H1 (cell line): ENCODE results near the gene FGF12. TPM values are rescaled to one million over a fixed set of nuclear protein-coding genes. Genes with fewer than 3 reads are reported as not detected.
A peak's percentile ranks its signal among the peaks of the same experiment; 100 is the strongest.

Experiments
- CTCF ChIA-PET: fragments of 300-600 bp; sonication (Branson Sonifier 250); formaldehyde crosslinking; loops from one replicate; lab custom pipeline; 2021; ENCODE audit not compliant: partially characterized antibody; lab: Charles Lee
- POLR2A ChIA-PET: fragments of 300-600 bp; sonication (Branson Sonifier 250); formaldehyde crosslinking; loops from one replicate; lab custom pipeline; 2021; ENCODE audit warnings: inconsistent platforms; ENCODE audit not compliant: partially characterized antibody; lab: Charles Lee
- DNase-seq, 2 experiments: peaks; one replicate each; pipeline versions ENCODE4 v3.0.0 to v3.0.0-alpha.2; 2010 to 2022; ENCODE audit warnings: low spot score in 2 of 2, low read depth in 1 of 2, mixed read lengths in 1 of 2
- FAIRE-seq: peaks from 2 replicates; lab custom pipeline; 2011; peaks lifted over from hg19 to GRCh38; lab: Jason Lieb, UNC
- H2AFZ ChIP-seq: 2 replicates; pipeline ENCODE4 v1.8.1; 2012; ENCODE audit warnings: low read length, inconsistent platforms
- H2AK5ac ChIP-seq: 2 replicates; pipeline ENCODE4 v1.6.1; 2013; ENCODE audit warnings: low read depth, low read length
- H2BK120ac ChIP-seq: replicated peaks from 2 replicates; pipeline ENCODE3; 2013; ENCODE audit warnings: low read depth, low read length, inconsistent platforms
- H2BK12ac ChIP-seq: 2 replicates; pipeline ENCODE4 v1.6.1; 2013; ENCODE audit warnings: low read depth, low read length
- H2BK15ac ChIP-seq: 2 replicates; pipeline ENCODE4 v1.6.1; 2013; ENCODE audit warnings: low read length
- H2BK20ac ChIP-seq: 2 replicates; pipeline ENCODE4 v1.6.1; 2013; ENCODE audit warnings: low read length
- H2BK5ac ChIP-seq: 2 replicates; pipeline ENCODE4 v1.6.1; 2013; ENCODE audit warnings: low read depth, low read length
- H3K14ac ChIP-seq: 2 replicates; pipeline ENCODE4 v1.6.1; 2013; ENCODE audit warnings: inconsistent platforms; ENCODE audit not compliant: insufficient read length
- H3K18ac ChIP-seq: 2 replicates; pipeline ENCODE4 v1.6.1; 2013; ENCODE audit warnings: low read length; ENCODE audit errors: extremely low read depth
- H3K23ac ChIP-seq: 2 replicates; pipeline ENCODE4 v1.6.1; 2013; ENCODE audit warnings: inconsistent platforms; ENCODE audit not compliant: insufficient read length
- H3K23me2 ChIP-seq: 2 replicates; pipeline ENCODE4 v1.6.1; 2013; ENCODE audit warnings: low read depth, low read length
- H3K27ac ChIP-seq: 2 replicates; pipeline ENCODE4 v1.6.1; 2011; ENCODE audit warnings: low read depth, low read length, inconsistent platforms
- H3K27me3 ChIP-seq, 4 experiments: replicated peaks in 1 of 4; 1 replicate in 1 of 4; 2 replicates in 3 of 4; pipeline versions ENCODE4 v1.6.1 to v1.8.1; 2011 to 2013; ENCODE audit warnings: low read length in 3 of 4, mild to moderate bottlenecking in 3 of 4, inconsistent platforms in 2 of 4, mixed read lengths in 2 of 4, moderate library complexity in 1 of 4; ENCODE audit not compliant: control insufficient read depth in 3 of 4, insufficient read depth in 3 of 4; ENCODE audit errors: extremely low read depth in 1 of 4
- H3K36me3 ChIP-seq, 4 experiments: 2 replicates each; pipeline versions ENCODE4 v1.6.1 to v1.8.1; 2011 to 2013; ENCODE audit warnings: mild to moderate bottlenecking in 4 of 4, low read length in 3 of 4, moderate library complexity in 2 of 4, control low read depth in 1 of 4, inconsistent platforms in 1 of 4; ENCODE audit not compliant: insufficient read depth in 4 of 4, control insufficient read depth in 2 of 4
- H3K4ac ChIP-seq: replicated peaks from 2 replicates; pipeline ENCODE3; 2013; ENCODE audit warnings: low read length, low read depth, mixed read lengths, inconsistent platforms; ENCODE audit not compliant: insufficient read length
- H3K4me1 ChIP-seq, 4 experiments: replicated peaks in 1 of 4; 1 replicate in 1 of 4; 2 replicates in 3 of 4; pipeline versions ENCODE4 v1.6.1 to v1.8.1; 2011 to 2013; ENCODE audit warnings: low read length in 3 of 4, inconsistent platforms in 2 of 4, mixed read lengths in 1 of 4; ENCODE audit not compliant: insufficient read depth in 4 of 4, control insufficient read depth in 3 of 4
- H3K4me2 ChIP-seq, 2 experiments: 2 replicates each; pipeline versions ENCODE4 v1.6.1 to v1.8.1; 2011 to 2013; ENCODE audit warnings: low read depth in 2 of 2, low read length in 2 of 2, control low read depth in 1 of 2, inconsistent platforms in 1 of 2, mild to moderate bottlenecking in 1 of 2; ENCODE audit not compliant: insufficient read depth in 1 of 2
- H3K4me3 ChIP-seq, 4 experiments: fragments of 200-600, 300-600 bp in 1 of 4; sonication (generic), shearing (Covaris generic), sonication (Bioruptor Twin) in 1 of 4; 2 replicates each; pipeline versions ENCODE4 v1.5.1 to v1.8.1; 2011 to 2016; ENCODE audit warnings: low read length in 4 of 4, low read depth in 3 of 4, control low read depth in 2 of 4, inconsistent platforms in 2 of 4, mild to moderate bottlenecking in 2 of 4, mixed read lengths in 1 of 4, moderate library complexity in 1 of 4; ENCODE audit not compliant: insufficient read depth in 2 of 4; ENCODE audit errors: extremely low read depth in 1 of 4
- H3K56ac ChIP-seq: replicated peaks from 2 replicates; pipeline ENCODE3; 2013; ENCODE audit warnings: low read depth, mild to moderate bottlenecking, mixed read lengths, low read length, inconsistent platforms; ENCODE audit not compliant: insufficient read length
- H3K79me1 ChIP-seq: 2 replicates; pipeline ENCODE4 v1.6.1; 2013; ENCODE audit warnings: low read depth, low read length, control low read depth
- H3K79me2 ChIP-seq, 2 experiments: 2 replicates each; pipeline versions ENCODE4 v1.6.1 to v1.8.1; 2012 to 2013; ENCODE audit warnings: low read length in 2 of 2, mild to moderate bottlenecking in 2 of 2, inconsistent platforms in 1 of 2; ENCODE audit not compliant: insufficient read depth in 2 of 2, control insufficient read depth in 1 of 2
- H3K9ac ChIP-seq, 4 experiments: replicated peaks in 1 of 4; 1 replicate in 1 of 4; 2 replicates in 3 of 4; pipeline versions ENCODE4 v1.6.1 to v1.8.1; 2011 to 2013; ENCODE audit warnings: low read depth in 3 of 4, low read length in 3 of 4, control low read depth in 2 of 4, mild to moderate bottlenecking in 2 of 4, moderate library complexity in 2 of 4, inconsistent platforms in 1 of 4; ENCODE audit errors: extremely low read depth in 1 of 4
- H3K9me3 ChIP-seq, 2 experiments: 2 replicates each; pipeline versions ENCODE4 v1.6.1 to v1.8.1; 2012 to 2013; ENCODE audit warnings: mild to moderate bottlenecking in 2 of 2, moderate library complexity in 2 of 2, control low read depth in 1 of 2, inconsistent platforms in 1 of 2, low read depth in 1 of 2, low read length in 1 of 2, mixed read lengths in 1 of 2; ENCODE audit not compliant: insufficient read depth in 2 of 2
- H4K20me1 ChIP-seq, 2 experiments: replicated peaks in 1 of 2; 2 replicates each; pipeline versions ENCODE3 to v1.8.1; 2011 to 2013; ENCODE audit warnings: inconsistent platforms in 2 of 2, low read length in 2 of 2, mild to moderate bottlenecking in 1 of 2; ENCODE audit not compliant: insufficient read depth in 2 of 2, control insufficient read depth in 1 of 2
- H4K5ac ChIP-seq: 2 replicates; pipeline ENCODE4 v1.6.1; 2013; ENCODE audit warnings: low read length, low read depth, mixed read lengths, inconsistent platforms; ENCODE audit not compliant: insufficient read length
- H4K8ac ChIP-seq: 2 replicates; pipeline ENCODE4 v1.8.0; 2013; ENCODE audit warnings: mild to moderate bottlenecking, moderate library complexity, low read length, inconsistent platforms; ENCODE audit not compliant: insufficient read depth; ENCODE audit errors: extremely low read depth
- H4K91ac ChIP-seq: replicated peaks from 2 replicates; pipeline ENCODE3; 2013; ENCODE audit warnings: low read length, mixed read lengths, inconsistent platforms; ENCODE audit not compliant: insufficient read length
- CTCF ChIP-seq, 3 experiments: IDR thresholded peaks; 1 replicate in 2 of 3; 2 replicates in 1 of 3; pipeline versions ENCODE4 v1.5.1 to v1.6.1; 2011; ENCODE audit warnings: low read length in 3 of 3, mild to moderate bottlenecking in 3 of 3, inconsistent platforms in 2 of 3, low read depth in 1 of 3, moderate library complexity in 1 of 3; ENCODE audit not compliant: insufficient read depth in 1 of 3; ENCODE audit errors: control extremely low read depth in 1 of 3
- EZH2 ChIP-seq: fragments of 200-600 bp; sonication (generic); IDR thresholded peaks from 2 replicates; pipeline ENCODE4 v1.7.1; 2012; ENCODE audit warnings: low read depth, mild to moderate bottlenecking, moderate library complexity, low read length, inconsistent platforms; ENCODE audit not compliant: severe bottlenecking
- WGBS, 2 experiments: shearing (Covaris generic) in 1 of 2; methylation state at CpG; one replicate each; pipeline versions ENCODE4 v1.1.6 to v1.1.7; 2013 to 2015; ENCODE audit warnings: low lambda C conversion rate in 2 of 2, mixed read lengths in 2 of 2, inconsistent platforms in 1 of 2, low coverage in 1 of 2, missing lambda C conversion rate in 1 of 2; ENCODE audit not compliant: insufficient replicate concordance in 2 of 2, insufficient coverage in 1 of 2, insufficient read length in 1 of 2; ENCODE audit errors: extremely low coverage in 1 of 2, missing lambda C conversion rate in 1 of 2; 5-methylcytosine and 5-hydroxymethylcytosine counted together
- polyA plus RNA-seq, 7 experiments: library from polyadenylated mRNA; depleted of rRNA in 3 of 7; stranded (reverse) in 5 of 7; unstranded in 2 of 7; fragments of >200 nt in 5 of 7; fragments of 200-250 nt in 2 of 7; gene quantifications; 1 replicate in 5 of 7; 2 replicates in 1 of 7; 4 replicates in 1 of 7; pipeline versions ENCODE4 v1.2.1 to v1.2.3, GENCODE V29; 2011 to 2013; ENCODE audit warnings: missing spikeins in 2 of 7, mixed read lengths in 2 of 7
- total RNA-seq: library from RNA; stranded (reverse); fragmentation: NEBNext Ultra II Directional; extraction: Animal tissue kit (Norgen Biotek cat#: 25700); gene quantifications from 2 replicates; pipeline ENCODE4 v1.2.1, GENCODE V29; 2021

Gene FGF12
- total and polyA plus RNA-seq, 2 of the 8 experiments (the other 6 are each of a cell fraction or from before 2014, with no cell fraction given) = 4.1 to 16.6 TPM

DNA sequence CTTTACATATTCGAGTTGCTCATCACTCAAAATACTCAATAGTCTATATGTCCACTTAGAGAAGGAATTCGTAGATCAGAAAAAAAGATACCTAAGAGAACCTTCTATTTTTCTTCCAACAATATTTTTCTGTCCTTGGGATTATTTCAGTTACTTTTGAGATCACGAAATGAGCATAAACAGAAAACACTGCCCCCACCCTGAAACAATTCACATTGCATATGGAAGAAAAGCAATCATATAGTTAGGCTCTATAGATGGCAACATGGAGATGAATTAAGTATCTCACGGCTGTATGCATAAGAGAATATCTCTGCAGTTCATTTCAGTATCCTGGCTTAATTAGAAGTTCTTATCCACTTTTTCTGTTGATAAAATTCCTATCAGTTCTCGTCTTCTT is 391.1 kb downstream of the FGF12 start:
- Histone ChIP-seq H3K9ac (no peak overlapping the region), H3K4me2 (no peak overlapping the region), H2BK12ac (no peak overlapping the region), H3K23ac (no peak overlapping the region), H3K9me3 (no peaks in the 10 kb centered on the region), H2AK5ac (no peak overlapping the region), H4K8ac (no peak overlapping the region), H3K4ac (no peak overlapping the region), H3K79me1 (no peaks in the 10 kb centered on the region), H4K20me1 (no peaks in the 10 kb centered on the region), H4K5ac (no peak overlapping the region), H3K4me3 (no peak overlapping the region), H3K36me3 (no peaks in the 10 kb centered on the region), H3K14ac (no peak overlapping the region), H2BK20ac (no peak overlapping the region), H3K56ac (no peak overlapping the region), H2AFZ (no peak overlapping the region), H3K18ac (no peak overlapping the region), H2BK120ac (no peak overlapping the region), H3K27me3 (no peaks in the 10 kb centered on the region), H3K27ac (no peak overlapping the region), H3K79me2 (no peaks in the 10 kb centered on the region), H4K91ac (no peak overlapping the region), H2BK15ac (no peak overlapping the region), H3K23me2 (no peaks in the 10 kb centered on the region), H3K4me1 (peaks cover 0 to 5% (median 4%) of the 10 kb centered on the region in 4 experiments; a peak in 4 of 7 replicates), H2BK5ac (no peak overlapping the region)
- ChIA-PET POLR2A (no interaction called here), CTCF (interaction anchor here (1.0 to 1.3 kb wide), 9 partner anchors 8 to 141 kb away, joined by 3 to 4 read pairs (median 3); no protein-coding TSS in a partner anchor)
- 77% methylated on average over 5 of the region's 5 CpGs; no CpG with 5 or more reads in 1 of the 2 experiments for WGBS, 2 experiments
- DNase-seq = no peak
- TF ChIP-seq EZH2 (no peak), CTCF (IDR thresholded peaks at IDR 0.05; ENCODE audit: control extremely low read depth in 1 of 3, insufficient read depth in 1 of 3, low read depth in 1 of 3, low read length in 3 of 3) (peak in 1 of 3 experiments; percentile 27; a peak in 2 of 4 replicates)
- FAIRE-seq = no peak
